Thyroid gland (tissue), 4 donors: ENCODE results near the gene GALNT18. TPM values are rescaled to one million over a fixed set of nuclear protein-coding genes. Genes with fewer than 3 reads are reported as not detected.

Source experiments
- DNase-seq, 2 donors: peaks; one replicate each; pipeline ENCODE4 v3.0.0-alpha.2; 2019
- H3K27ac ChIP-seq, 3 donors: fragments of 200-600 bp; sonication (generic); 1 replicate in 2 of 3; 2 replicates in 1 of 3; pipeline ENCODE4 v1.5.1; 2016 to 2019; ENCODE audit warnings: mild to moderate bottlenecking in 1 of 3, moderate library complexity in 1 of 3
- H3K27me3 ChIP-seq: fragments of 200-600 bp; sonication (generic); one replicate; pipeline ENCODE4 v1.5.1; 2019
- H3K36me3 ChIP-seq, 2 donors: fragments of 200-600 bp; sonication (generic); one replicate each; pipeline ENCODE4 v1.5.1; 2016 to 2019
- H3K4me1 ChIP-seq, 2 donors: fragments of 200-600 bp; sonication (generic); one replicate each; pipeline ENCODE4 v1.5.1; 2017 to 2019
- H3K4me3 ChIP-seq, 3 donors: fragments of 200-600 bp; sonication (generic); replicated peaks in 1 of 3; 1 replicate in 2 of 3; 2 replicates in 1 of 3; pipeline ENCODE4 v1.5.1; 2016; ENCODE audit warnings: mild to moderate bottlenecking in 1 of 3
- H3K9me3 ChIP-seq: fragments of 200-600 bp; sonication (generic); one replicate; pipeline ENCODE4 v1.5.1; 2017
- POLR2A ChIP-seq, 2 donors: fragments of 450-650 bp; IDR thresholded peaks; one replicate each; pipeline ENCODE4 v1.6.1; 2017; ENCODE audit warnings: antibody characterized with exemption in 2 of 2, mild to moderate bottlenecking in 2 of 2, moderate library complexity in 1 of 2
- WGBS, 2 donors: methylation state at CpG; one replicate each; pipeline ENCODE4 v1.1.5; 2017; 5-methylcytosine and 5-hydroxymethylcytosine counted together
- intact Hi-C: fragments of 100-400 bp; cut with DNase I; formaldehyde crosslinking; loops from one replicate; pipeline ENCODE4 v1.15.1; 2023
- total RNA-seq, 4 donors: library from RNA; depleted of rRNA; stranded (reverse); fragments of >200 nt; gene quantifications; one replicate each; pipeline ENCODE4 v1.2.3, GENCODE V29; 2016
- TF ChIP-seq, protein P1 (sequence below), 6 experiments: fragments of 200-600 bp in 3 of 6; fragments of 450-650 bp in 3 of 6; sonication (generic) in 3 of 6; IDR thresholded peaks; one replicate each; pipeline ENCODE4 v1.5.1; 2016 to 2019; ENCODE audit warnings: antibody characterized with exemption in 6 of 6, mild to moderate bottlenecking in 2 of 6, inconsistent platforms in 1 of 6, moderate library complexity in 1 of 6

GALNT18 gene
- total RNA-seq, 4 donors from 2014 or later = 60.7 to 93.8 (median 87.5) TPM

DNA sequence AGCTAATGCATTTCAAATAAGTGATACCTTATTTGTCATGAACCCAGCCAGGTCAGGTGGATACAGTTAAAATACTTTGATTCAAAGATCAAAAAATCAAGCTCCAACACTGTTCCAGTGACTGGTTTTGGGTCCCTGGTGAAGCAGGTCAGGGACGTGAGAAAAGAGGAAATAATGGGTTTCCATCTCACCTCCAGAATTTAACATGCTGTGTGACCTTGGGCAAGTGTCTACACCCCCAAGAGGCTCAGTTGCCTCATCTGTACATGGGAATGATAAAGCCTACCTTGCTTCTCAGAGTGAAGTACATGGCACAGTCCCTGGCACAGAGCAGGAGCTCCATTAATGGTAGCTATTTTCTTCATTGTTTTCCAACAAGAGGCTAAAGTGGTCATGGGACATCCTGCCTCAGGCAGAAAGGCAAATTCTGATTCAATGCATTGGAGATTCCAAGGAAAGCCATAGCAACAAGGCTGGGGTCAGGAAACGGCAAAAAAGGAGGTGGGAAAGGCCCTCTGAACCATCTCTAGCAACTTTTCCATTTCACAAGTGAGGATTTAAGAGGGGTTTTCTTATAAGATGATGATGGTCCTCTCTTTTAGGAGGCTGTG lies 377.2 kb downstream of the GALNT18 start:
- no peaks in the 10 kb centered on the region for H3K36me3 ChIP-seq
- TF ChIP-seq, protein P1, sequence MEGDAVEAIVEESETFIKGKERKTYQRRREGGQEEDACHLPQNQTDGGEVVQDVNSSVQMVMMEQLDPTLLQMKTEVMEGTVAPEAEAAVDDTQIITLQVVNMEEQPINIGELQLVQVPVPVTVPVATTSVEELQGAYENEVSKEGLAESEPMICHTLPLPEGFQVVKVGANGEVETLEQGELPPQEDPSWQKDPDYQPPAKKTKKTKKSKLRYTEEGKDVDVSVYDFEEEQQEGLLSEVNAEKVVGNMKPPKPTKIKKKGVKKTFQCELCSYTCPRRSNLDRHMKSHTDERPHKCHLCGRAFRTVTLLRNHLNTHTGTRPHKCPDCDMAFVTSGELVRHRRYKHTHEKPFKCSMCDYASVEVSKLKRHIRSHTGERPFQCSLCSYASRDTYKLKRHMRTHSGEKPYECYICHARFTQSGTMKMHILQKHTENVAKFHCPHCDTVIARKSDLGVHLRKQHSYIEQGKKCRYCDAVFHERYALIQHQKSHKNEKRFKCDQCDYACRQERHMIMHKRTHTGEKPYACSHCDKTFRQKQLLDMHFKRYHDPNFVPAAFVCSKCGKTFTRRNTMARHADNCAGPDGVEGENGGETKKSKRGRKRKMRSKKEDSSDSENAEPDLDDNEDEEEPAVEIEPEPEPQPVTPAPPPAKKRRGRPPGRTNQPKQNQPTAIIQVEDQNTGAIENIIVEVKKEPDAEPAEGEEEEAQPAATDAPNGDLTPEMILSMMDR (IDR thresholded peaks at IDR 0.05) = no peak
- no peak for TF ChIP-seq POLR2A (IDR thresholded peaks at IDR 0.05)
- no peak overlapping the region for H3K4me3 ChIP-seq
- H3K27me3 ChIP-seq = no peaks in the 10 kb centered on the region
- H3K4me1 ChIP-seq = peaks cover 0 to 22% of the 10 kb centered on the region in 2 donors
- no peak for DNase-seq
- 72 to 89% methylated on average over 2 of the region's 2 CpGs for WGBS, 2 donors
- intact Hi-C loops = no loop called here
- H3K27ac ChIP-seq = peak overlapping the region in 1 of 3 donors; percentile 33
- H3K9me3 ChIP-seq = no peaks in the 10 kb centered on the region

DNA sequence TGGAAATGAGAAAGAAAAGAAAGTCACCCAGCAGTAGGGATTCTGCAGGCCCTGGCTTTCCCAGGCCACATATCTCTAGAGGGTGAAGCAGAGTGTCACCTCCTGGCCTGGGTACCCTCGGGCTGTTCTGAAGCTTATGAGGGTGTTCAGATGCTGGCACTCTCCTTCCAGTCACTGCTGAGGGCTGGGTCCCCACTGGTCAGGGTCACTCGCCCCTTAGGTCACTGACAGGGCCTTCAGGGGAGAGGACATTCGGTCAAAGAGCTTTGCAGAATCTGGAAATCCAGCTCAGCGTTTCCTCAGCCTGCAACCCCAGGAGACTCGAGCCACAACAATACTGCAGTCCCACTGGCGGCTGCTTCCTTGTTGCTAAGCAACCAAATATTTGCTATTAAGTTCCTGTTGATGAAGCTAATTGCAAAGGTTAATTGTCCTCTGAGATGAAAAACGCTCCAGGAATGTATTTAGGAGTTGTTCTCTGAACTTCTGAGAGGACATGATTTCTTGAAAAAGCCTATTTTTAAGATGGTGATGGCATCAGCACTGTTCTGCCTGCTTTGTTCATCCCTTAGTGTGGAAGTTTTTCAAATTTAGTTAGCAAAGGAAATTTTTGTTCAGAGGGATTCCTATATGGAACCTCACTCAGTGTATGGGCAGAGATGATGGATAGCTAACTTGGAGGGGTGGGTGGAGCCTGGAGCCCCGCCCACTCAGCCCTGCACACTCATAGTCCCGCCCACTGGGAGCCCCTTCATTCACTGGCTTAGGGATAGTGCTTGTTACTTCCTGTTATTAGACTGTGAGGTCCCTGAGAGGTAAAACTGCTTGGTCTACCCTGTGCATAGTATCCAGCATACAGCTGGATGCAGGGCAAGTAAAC lies 378.0 kb downstream of the GALNT18 start:
- no peaks in the 10 kb centered on the region for H3K36me3 ChIP-seq
- TF ChIP-seq POLR2A (IDR thresholded peaks at IDR 0.05) = no peak
- TF ChIP-seq, protein P1 (IDR thresholded peaks at IDR 0.05) = no peak
- H3K4me1 ChIP-seq = peaks cover 0 to 22% of the 10 kb centered on the region in 2 donors
- H3K9me3 ChIP-seq = no peaks in the 10 kb centered on the region
- DNase-seq = no peak
- 21 to 42% methylated on average over 8 to 9 of the region's 9 CpGs for WGBS, 2 donors
- no peak overlapping the region for H3K4me3 ChIP-seq
- H3K27ac ChIP-seq = peak overlapping the region in 2 of 3 donors; percentile 10 to 13
- intact Hi-C loops = no loop called here
- H3K27me3 ChIP-seq = no peaks in the 10 kb centered on the region

DNA sequence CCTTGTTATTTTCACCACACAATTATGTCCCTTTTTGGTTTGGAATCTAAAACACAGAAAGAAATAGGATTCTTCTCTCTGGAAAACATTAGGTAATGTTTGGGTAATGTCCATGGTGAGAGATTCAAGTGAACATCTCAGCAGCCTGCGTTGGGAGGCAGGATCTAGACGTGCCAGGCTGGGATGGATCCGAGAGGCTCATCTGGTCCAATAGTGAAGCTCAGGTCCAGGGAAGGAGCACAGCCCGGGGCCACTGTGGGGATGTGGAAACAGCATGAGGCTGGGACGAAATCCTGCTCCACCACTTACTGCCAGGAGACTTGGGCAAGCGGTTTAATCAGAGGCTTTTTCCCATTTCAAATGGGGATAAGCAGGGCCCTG lies 378.6 kb downstream of the GALNT18 start:
- 61 to 66% methylated on average over 6 of the region's 6 CpGs for WGBS, 2 donors
- Histone ChIP-seq H3K36me3 (no peaks in the 10 kb centered on the region), H3K9me3 (no peaks in the 10 kb centered on the region), H3K4me3 (no peak overlapping the region), H3K4me1 (peaks cover 0 to 22% of the 10 kb centered on the region in 2 donors), H3K27ac (peak overlapping the region in 2 of 3 donors; percentile 10 to 13), H3K27me3 (no peaks in the 10 kb centered on the region)
- intact Hi-C loops = no loop called here
- TF ChIP-seq, protein P1 (IDR thresholded peaks at IDR 0.05) = no peak
- no peak for TF ChIP-seq POLR2A (IDR thresholded peaks at IDR 0.05)
- peak in 1 of 2 donors; percentile 15 for DNase-seq

DNA sequence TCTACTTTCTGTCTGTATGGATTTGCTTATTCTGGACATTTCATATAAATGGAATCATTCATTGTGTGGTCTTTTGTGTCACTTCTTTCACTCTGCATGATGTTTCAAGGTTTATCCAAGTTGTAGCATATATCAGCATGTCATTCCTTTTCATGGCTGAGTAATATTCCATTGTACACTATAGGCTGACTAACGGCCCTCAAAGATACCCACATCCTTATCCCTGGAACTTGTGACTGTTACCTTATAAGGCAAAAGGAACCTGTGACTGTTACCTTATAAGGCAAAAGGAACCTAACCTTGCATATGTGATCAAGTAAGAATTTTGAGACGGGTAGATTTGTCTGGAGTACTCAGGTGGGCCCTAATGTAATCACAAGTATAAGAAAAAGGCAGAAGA lies 380.5 kb downstream of the GALNT18 start:
- Histone ChIP-seq H3K4me3 (no peak overlapping the region), H3K9me3 (no peaks in the 10 kb centered on the region), H3K27me3 (no peaks in the 10 kb centered on the region), H3K36me3 (no peaks in the 10 kb centered on the region), H3K27ac (no peak overlapping the region), H3K4me1 (peaks cover 0 to 22% of the 10 kb centered on the region in 2 donors)
- intact Hi-C loops = no loop called here
- TF ChIP-seq, protein P1 (IDR thresholded peaks at IDR 0.05) = no peak
- no peak for TF ChIP-seq POLR2A (IDR thresholded peaks at IDR 0.05)
- no peak for DNase-seq
- 82 to 95% methylated on average over 2 of the region's 2 CpGs for WGBS, 2 donors

DNA sequence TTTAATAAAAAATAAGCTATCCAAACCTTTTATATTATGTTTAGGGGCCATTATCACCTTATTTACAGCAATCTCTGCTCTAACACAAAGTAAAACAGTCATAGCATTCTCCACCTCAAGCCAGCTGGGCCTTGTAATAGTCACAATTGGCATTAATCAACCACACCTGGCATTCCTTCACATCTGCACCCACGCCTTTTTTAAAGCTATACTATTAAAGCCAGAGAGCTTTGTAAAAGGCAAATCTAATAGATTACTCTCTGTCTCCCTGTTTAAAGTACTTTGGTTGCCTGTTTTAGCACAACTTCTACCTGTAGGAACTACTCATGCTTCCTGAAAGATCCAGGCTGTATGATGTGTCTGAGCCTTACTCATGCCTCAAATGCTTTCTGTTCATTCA lies 381.8 kb downstream of the GALNT18 start:
- Histone ChIP-seq H3K27ac (no peak overlapping the region), H3K4me1 (peaks cover 0 to 22% of the 10 kb centered on the region in 2 donors), H3K36me3 (no peaks in the 10 kb centered on the region), H3K9me3 (no peaks in the 10 kb centered on the region), H3K27me3 (no peaks in the 10 kb centered on the region), H3K4me3 (no peak overlapping the region)
- TF ChIP-seq, protein P1 (IDR thresholded peaks at IDR 0.05) = no peak
- TF ChIP-seq POLR2A (IDR thresholded peaks at IDR 0.05) = no peak
- DNase-seq = no peak
- 93 to 94% methylated on average over 1 of the region's 1 CpG for WGBS, 2 donors
- intact Hi-C loops = no loop called here
